ENCODE measurements around the gene CMIP. TPM values are rescaled to one million over a fixed set of nuclear protein-coding genes. Genes with fewer than 3 reads are reported as not detected.

CMIP gene
- polyA plus RNA-seq, 1 of the 3 experiments (the other 2 are of a cell fraction) = 5.4 TPM

DNA sequence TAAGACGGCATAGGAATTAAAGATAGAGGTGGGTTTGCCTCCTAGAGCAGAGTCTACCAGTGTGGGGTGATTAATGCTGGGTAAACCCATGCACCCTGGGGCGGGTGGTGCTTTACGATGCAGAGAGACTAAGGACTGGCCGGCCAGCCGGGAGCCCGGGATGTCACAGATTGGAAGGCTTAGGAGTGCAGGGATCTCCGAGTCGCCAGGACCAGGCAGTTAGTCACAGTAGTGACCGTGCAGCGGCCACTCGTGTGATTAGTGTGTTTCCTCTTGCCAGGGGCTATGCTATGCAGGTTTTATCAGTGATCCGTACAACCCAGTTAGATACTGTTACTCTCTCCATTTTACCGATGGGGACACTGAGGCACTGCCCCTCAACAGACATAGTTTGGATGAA lies 10.4 kb downstream of the CMIP start:
- Histone ChIP-seq H3K36me3 (replicated peaks in 1 of 2; ENCODE audit: control insufficient read depth in 1 of 2, insufficient read depth in 2 of 2, low read length in 1 of 2) (no peaks in the 10 kb centered on the region), H3K27me3 (ENCODE audit: insufficient read depth) (no peaks in the 10 kb centered on the region), H3K79me2 (ENCODE audit: insufficient read depth) (peaks cover 62% of the 10 kb centered on the region), H3K9me3 (no peaks in the 10 kb centered on the region), H3K4me3 (ENCODE audit: low read depth in 2 of 2, low read length in 1 of 2) (no peak overlapping the region), H3K4me2 (no peak overlapping the region), H3K9me2 (no peaks in the 10 kb centered on the region), H2AFZ (ENCODE audit: low read depth) (no peak overlapping the region), H3K27ac (ENCODE audit: low read depth in 2 of 2, low read length in 1 of 2) (no peak overlapping the region), H3K4me1 (ENCODE audit: control insufficient read depth in 1 of 2, insufficient read depth in 2 of 2, low read depth in 1 of 2, low read length in 1 of 2) (peaks cover 0 to 30% of the 10 kb centered on the region in 2 experiments; a peak in 1 of 4 replicates), H3K9ac (no peak overlapping the region), H3F3A (replicated peaks; ENCODE audit: insufficient read depth) (no peaks in the 10 kb centered on the region), H4K20me1 (ENCODE audit: insufficient read depth) (peaks cover 48% of the 10 kb centered on the region)
- DNase-seq = no peak
- ChIA-PET POLR2A (no interaction called here), CTCF (no interaction called here)
- TF ChIP-seq, protein P1, sequence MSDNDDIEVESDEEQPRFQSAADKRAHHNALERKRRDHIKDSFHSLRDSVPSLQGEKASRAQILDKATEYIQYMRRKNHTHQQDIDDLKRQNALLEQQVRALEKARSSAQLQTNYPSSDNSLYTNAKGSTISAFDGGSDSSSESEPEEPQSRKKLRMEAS (IDR thresholded peaks at IDR 0.05; ENCODE audit: low read depth) = no peak
- TF ChIP-seq GATA2 (CRISPR knock-in tag; IDR thresholded peaks at IDR 0.05) = no peak
- WGBS (ENCODE audit: low lambda C conversion rate) = 93% methylated on average over 8 of the region's 13 CpGs

DNA sequence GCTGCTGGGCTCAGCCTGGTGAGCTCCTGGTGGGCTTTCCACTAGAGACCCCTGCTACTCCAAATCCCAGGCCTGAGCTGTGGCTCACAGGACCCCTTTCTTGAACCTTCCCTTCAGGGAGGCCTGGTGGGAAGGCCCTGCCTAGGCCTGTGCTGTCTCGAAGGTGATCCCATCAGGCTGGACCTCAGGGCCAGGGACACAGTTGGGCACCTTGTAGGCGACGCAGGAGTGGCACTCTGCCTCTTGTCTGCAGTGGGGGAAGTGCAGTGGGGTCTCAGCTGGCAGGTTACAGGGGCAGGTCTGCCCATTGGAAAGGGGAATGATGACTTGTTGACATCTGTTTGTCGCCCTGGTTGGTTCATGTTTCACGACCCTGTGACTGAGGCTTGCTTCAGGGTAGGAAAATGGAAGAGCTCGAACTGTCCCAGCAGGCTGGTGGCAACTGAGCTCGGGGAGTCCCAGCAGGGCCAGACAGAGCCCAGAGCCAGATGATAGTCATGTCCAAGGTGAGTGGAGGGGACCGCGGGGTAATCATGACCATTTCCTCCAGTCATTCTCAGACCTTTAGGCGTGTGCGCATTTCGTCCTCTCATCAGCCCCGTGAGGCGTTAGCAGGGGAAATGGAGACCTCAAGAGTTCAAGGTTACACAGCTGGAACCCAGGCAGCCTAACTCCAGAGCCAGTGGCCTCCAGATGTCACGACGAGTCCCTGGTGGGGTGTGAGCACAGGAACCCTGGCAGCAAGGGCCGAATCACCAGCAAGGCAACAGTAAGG lies 11.3 kb downstream of the CMIP start:
- ChIA-PET POLR2A (no interaction called here), CTCF (no interaction called here)
- peaks cover 0 to 29% of the 10 kb centered on the region in 2 experiments; a peak in 1 of 4 replicates for H3K4me1 ChIP-seq (ENCODE audit: control insufficient read depth in 1 of 2, insufficient read depth in 2 of 2, low read depth in 1 of 2, low read length in 1 of 2)
- H2AFZ ChIP-seq (ENCODE audit: low read depth) = no peak overlapping the region
- TF ChIP-seq RAD21 (IDR thresholded peaks at IDR 0.05; ENCODE audit: low read length) (no peak), TAF1 (IDR thresholded peaks at IDR 0.05; ENCODE audit: borderline replicate concordance, low read depth, low read length) (no peak), RCOR1 (IDR thresholded peaks at IDR 0.05; ENCODE audit: low read length) (no peak), EP300 (IDR thresholded peaks at IDR 0.05; ENCODE audit: borderline replicate concordance in 1 of 2, low read depth in 1 of 2, low read length in 1 of 2) (no peak), NRF1 (IDR thresholded peaks at IDR 0.05; ENCODE audit: low read depth, low read length) (no peak), JUND (IDR thresholded peaks at IDR 0.05) (no peak), GABPA (IDR thresholded peaks at IDR 0.05; ENCODE audit: low read depth) (no peak), RFX5 (IDR thresholded peaks at IDR 0.05; ENCODE audit: low read length) (no peak), TEAD4 (IDR thresholded peaks at IDR 0.05; ENCODE audit: borderline replicate concordance, insufficient read depth) (no peak), TCF12 (IDR thresholded peaks at IDR 0.05) (no peak)
- TF ChIP-seq, protein P2, sequence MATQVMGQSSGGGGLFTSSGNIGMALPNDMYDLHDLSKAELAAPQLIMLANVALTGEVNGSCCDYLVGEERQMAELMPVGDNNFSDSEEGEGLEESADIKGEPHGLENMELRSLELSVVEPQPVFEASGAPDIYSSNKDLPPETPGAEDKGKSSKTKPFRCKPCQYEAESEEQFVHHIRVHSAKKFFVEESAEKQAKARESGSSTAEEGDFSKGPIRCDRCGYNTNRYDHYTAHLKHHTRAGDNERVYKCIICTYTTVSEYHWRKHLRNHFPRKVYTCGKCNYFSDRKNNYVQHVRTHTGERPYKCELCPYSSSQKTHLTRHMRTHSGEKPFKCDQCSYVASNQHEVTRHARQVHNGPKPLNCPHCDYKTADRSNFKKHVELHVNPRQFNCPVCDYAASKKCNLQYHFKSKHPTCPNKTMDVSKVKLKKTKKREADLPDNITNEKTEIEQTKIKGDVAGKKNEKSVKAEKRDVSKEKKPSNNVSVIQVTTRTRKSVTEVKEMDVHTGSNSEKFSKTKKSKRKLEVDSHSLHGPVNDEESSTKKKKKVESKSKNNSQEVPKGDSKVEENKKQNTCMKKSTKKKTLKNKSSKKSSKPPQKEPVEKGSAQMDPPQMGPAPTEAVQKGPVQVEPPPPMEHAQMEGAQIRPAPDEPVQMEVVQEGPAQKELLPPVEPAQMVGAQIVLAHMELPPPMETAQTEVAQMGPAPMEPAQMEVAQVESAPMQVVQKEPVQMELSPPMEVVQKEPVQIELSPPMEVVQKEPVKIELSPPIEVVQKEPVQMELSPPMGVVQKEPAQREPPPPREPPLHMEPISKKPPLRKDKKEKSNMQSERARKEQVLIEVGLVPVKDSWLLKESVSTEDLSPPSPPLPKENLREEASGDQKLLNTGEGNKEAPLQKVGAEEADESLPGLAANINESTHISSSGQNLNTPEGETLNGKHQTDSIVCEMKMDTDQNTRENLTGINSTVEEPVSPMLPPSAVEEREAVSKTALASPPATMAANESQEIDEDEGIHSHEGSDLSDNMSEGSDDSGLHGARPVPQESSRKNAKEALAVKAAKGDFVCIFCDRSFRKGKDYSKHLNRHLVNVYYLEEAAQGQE (IDR thresholded peaks at IDR 0.05; ENCODE audit: low read depth, low read length) = no peak
- TF ChIP-seq, protein P3, sequence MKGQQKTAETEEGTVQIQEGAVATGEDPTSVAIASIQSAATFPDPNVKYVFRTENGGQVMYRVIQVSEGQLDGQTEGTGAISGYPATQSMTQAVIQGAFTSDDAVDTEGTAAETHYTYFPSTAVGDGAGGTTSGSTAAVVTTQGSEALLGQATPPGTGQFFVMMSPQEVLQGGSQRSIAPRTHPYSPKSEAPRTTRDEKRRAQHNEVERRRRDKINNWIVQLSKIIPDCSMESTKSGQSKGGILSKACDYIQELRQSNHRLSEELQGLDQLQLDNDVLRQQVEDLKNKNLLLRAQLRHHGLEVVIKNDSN (IDR thresholded peaks at IDR 0.05; ENCODE audit: borderline replicate concordance, low read depth) = no peak
- no peak overlapping the region for H3K4me2 ChIP-seq
- H3K79me2 ChIP-seq (ENCODE audit: insufficient read depth) = peaks cover 58% of the 10 kb centered on the region
- WGBS (ENCODE audit: low lambda C conversion rate) = 91% methylated on average over 17 of the region's 17 CpGs
- no peaks in the 10 kb centered on the region for H3K27me3 ChIP-seq (ENCODE audit: insufficient read depth)
- H3K9ac ChIP-seq = no peak overlapping the region
- H4K20me1 ChIP-seq (ENCODE audit: insufficient read depth) = peaks cover 41% of the 10 kb centered on the region
- H3F3A ChIP-seq (replicated peaks; ENCODE audit: insufficient read depth) = no peaks in the 10 kb centered on the region
- no peaks in the 10 kb centered on the region for H3K9me3 ChIP-seq
- no peaks in the 10 kb centered on the region for H3K9me2 ChIP-seq
- no peaks in the 10 kb centered on the region for H3K36me3 ChIP-seq (replicated peaks in 1 of 2; ENCODE audit: control insufficient read depth in 1 of 2, insufficient read depth in 2 of 2, low read length in 1 of 2)
- H3K4me3 ChIP-seq (ENCODE audit: low read depth in 2 of 2, low read length in 1 of 2) = no peak overlapping the region
- H3K27ac ChIP-seq (ENCODE audit: low read depth in 2 of 2, low read length in 1 of 2) = no peak overlapping the region; a peak in 1 of 4 replicates
- no peak for DNase-seq

All from SK-N-SH (cell line).